SH-SY5Y (cell line): Measurements from ENCODE around the gene NTMT2.

ENCODE experiments used
- GATA2 ChIP-seq: IDR thresholded peaks from 2 replicates; pipeline ENCODE4 v1.6.1; 2011; ENCODE audit warnings: mild to moderate bottlenecking, low read depth, low read length
- GATA3 ChIP-seq: IDR thresholded peaks from 2 replicates; pipeline ENCODE4 v1.6.1; 2011; ENCODE audit warnings: low read depth, mild to moderate bottlenecking, low read length, moderate library complexity

NTMT2 gene

DNA sequence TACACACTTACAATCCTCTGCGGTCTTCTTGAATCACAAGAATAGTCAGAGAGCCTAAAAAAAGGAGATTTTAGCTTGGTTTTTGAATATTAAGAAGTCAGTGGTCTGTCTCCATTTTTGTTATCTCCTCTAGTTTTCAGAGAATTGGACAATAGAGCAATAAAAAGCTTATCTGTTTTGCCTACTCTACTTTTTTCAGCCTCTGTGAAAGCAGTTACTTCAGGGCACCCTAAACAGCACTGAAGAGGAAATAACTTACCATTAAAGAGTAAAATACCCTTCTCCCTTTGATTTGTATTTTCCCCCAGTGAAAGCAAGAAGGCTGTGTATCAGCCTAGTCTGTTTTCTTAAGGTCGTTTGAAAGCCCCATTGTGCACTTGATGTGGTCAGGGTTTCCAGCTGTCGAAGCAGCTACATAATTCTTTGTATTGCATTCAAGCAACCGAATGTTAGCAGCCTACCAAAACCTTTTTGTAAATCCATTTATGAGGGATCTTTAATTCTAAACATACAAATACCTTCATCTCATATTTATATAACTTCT lies 1.0 kb downstream of the NTMT2 start:
- TF ChIP-seq GATA3 (no peak), GATA2 (no peak)

- TF ChIP-seq GATA2 = no peak
- no peak for TF ChIP-seq GATA3
Observed at GRCh38 chr1:170149241-170149640, 3.5 kb downstream of the NTMT2 start.

DNA sequence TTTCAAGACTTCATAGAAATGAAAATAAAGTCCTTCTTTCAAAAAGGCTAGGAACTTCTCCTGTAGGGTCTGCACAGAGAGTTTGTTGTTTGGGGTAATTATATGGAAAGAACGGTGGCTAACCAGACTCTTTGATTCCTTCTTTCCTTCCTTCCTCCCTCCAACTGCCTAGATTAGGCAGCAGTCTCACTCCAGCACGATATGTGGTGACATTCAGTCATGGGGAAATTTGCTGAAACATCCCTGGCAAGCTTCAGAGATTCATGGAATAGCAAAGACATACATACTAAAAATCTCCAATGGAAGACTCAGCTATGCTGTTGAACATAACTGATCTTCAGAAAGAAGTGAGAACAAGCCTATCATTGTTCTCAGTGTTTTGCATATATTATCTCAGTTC lies 4.3 kb downstream of the NTMT2 start:
- TF ChIP-seq GATA3 = no peak
- TF ChIP-seq GATA2 = no peak

- TF ChIP-seq GATA2 (no peak), GATA3 (no peak)
Observed at GRCh38 chr1:170150921-170151320, 5.2 kb downstream of the NTMT2 start.

GRCh38 chr1:170153417-170153816 lies 7.7 kb downstream of the NTMT2 start:
- TF ChIP-seq GATA2 (no peak), GATA3 (no peak)

GRCh38 chr1:170155055-170155454 lies 9.3 kb downstream of the NTMT2 start:
- no peak for TF ChIP-seq GATA2
- TF ChIP-seq GATA3 = no peak

DNA sequence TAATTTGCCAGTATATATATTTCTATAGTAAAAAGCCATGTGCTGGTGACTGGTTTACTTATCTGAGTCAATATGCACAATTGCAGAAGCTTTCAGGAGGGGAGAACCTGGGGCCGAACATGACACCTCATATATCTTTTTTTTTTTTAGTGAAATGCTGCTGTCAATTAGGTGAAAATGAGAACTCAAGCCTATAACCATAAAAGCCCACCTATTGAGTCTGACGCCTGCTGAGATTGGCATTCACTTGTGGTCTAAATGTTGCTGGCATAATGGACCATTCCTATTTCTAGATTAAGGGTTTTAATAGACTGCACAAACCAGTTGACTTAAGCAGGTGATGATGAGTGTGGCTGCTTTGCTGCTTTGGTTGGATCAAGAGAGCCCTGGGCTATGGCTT lies 10.8 kb downstream of the NTMT2 start:
- TF ChIP-seq GATA3 (no peak), GATA2 (no peak)

DNA sequence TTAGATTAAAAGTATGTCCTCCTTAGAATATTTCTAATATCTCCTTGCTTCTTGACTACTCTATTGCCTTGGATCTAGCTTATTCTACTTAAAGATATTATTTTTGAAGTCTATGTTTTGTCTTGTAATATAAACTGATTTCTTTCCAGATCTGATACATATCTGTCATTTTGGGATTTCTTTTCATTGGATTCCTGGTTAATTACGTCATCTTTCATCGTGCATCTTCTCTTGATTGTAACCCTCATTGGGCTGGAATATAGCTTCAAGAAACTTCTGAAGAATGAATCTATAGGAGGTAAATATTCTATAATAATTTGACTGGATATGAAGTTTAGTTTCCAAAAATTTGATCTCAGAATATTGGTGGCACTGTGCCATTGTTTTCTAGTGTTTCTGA lies 12.1 kb downstream of the NTMT2 start:
- TF ChIP-seq GATA2 (no peak), GATA3 (no peak)

DNA sequence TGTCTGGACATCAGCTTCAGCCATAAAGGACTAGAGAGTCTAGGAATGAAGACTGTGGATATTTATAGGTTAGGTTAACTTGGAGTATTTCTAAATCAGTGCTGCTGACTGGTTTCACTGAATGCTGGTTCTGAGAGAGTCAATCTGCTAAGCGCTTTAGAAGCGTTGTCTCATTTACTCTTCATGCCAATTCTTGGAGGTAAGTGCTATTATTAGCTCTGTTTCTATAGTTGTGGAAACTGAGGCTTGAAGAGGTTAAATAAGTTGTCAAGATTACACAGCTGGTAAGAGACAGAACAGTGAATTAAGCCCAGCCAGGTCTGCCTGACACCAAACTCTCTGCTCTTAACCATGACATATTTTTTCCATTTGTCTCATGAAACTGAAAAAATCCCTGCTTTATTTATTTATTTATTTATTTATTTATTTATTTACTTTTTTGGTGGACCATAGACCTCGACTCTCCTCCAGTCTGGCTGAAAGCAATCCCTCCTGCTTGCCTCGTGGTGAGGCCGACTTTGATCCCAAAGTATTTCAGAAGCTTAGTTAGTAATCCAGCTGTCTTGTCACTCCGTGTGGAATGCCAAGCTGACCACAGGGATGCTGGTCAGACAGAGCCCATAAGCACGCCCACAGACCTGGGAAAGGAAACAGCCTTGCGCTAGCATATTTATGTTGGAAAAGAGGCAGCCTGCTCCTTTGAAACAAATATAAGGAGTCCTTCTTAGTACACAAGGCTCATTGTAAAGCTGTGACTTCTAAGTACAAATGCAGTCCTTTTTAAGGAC lies 16.9 kb downstream of the NTMT2 start:
- TF ChIP-seq GATA3 (no peak), GATA2 (no peak)

- TF ChIP-seq GATA3 = no peak
Observed at GRCh38 chr1:170164103-170164763, 18.5 kb downstream of the NTMT2 start.

DNA sequence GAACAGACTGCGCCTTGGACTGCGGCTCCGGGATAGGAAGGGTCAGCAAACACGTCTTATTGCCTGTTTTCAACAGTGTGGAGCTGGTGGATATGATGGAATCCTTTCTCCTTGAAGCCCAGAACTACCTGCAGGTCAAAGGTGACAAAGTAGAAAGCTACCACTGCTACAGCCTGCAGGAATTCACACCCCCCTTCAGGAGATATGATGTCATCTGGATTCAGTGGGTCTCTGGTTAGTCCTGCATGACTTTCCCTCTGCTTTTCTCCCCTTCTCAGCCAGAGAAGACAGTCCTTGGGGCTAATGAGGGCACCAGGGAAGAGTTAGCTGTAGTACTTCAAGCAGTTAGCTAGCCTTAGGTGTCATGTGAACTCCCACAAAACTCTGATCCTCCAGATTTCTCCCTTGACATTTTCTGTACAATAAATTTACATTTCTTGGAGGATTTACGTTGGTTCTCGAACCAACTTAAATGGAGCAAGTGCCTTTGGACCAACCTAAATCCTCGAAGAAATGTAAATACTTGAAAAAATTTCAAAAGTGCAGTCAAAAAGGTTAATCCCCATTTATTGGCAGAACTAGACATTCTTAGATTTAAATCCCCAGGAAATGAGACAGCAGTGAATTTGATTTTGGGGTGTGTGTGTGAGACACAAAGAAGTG lies 20.9 kb downstream of the NTMT2 start:
- no peak for TF ChIP-seq GATA2
- TF ChIP-seq GATA3 = no peak

GRCh38 chr1:170168265-170168664 lies 22.5 kb downstream of the NTMT2 start:
- no peak for TF ChIP-seq GATA2
- no peak for TF ChIP-seq GATA3

GRCh38 chr1:170174395-170174794 lies 28.6 kb downstream of the NTMT2 start:
- TF ChIP-seq GATA2 (no peak), GATA3 (no peak)

GRCh38 chr1:170175041-170175440 lies 29.3 kb downstream of the NTMT2 start:
- no peak for TF ChIP-seq GATA2
- TF ChIP-seq GATA3 = no peak

- TF ChIP-seq GATA2 (no peak), GATA3 (no peak)
Observed at GRCh38 chr1:170175484-170175883, 29.7 kb downstream of the NTMT2 start.

- TF ChIP-seq GATA3 (no peak), GATA2 (no peak)
Observed at GRCh38 chr1:170176772-170177171, 31.0 kb downstream of the NTMT2 start.
